ENCODE results near the gene GATM. TPM values are rescaled to one million over a fixed set of nuclear protein-coding genes. Genes with fewer than 3 reads are reported as not detected.

The GATM gene
- total RNA-seq, 1 experiment from 2014 or later, result 10.7 TPM

DNA sequence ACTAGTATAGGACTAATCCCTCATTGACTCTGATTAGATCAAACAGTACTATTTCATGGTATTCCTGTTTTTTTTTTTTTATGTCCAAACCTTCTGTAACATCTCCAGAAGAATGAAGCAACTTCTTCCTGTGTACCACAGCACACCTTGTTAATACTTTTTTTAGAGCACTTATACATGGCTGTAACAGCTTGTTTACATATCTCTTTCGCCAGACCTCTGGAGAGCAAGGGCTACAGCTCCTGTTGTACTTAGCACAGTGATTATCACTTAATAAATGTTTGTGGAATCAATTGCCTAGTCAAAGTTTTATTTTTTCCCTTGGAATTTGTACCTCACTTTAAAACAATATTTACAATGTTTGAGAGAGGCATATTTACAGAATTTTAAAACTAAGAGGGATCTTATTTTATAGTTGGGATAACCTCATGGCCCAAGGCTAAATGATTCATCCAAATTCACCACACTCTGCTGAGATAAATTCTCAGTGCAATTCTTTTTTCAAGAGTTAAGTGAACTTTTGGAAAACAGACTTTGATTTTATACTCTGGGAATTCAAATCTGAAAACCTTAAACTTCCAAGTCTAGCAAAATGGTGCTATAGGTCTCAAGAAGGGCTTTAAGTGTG is 9.2 kb upstream of the GATM start:
- H3K27ac Mint-ChIP-seq, result no peak overlapping the region
- H3K14ac ChIP-seq (ENCODE audit: insufficient read depth, low read length), result no peak overlapping the region
- H3K79me1 ChIP-seq (ENCODE audit: insufficient read depth, low read depth, low read length, poor library complexity, severe bottlenecking), result no peaks in the 10 kb centered on the region
- no peak overlapping the region for H3K9ac ChIP-seq (ENCODE audit: extremely low read depth, insufficient read length, low read length)
- no peak overlapping the region for H2BK5ac ChIP-seq (ENCODE audit: insufficient read length, low read length)
- H3K9me3 Mint-ChIP-seq, result no peaks in the 10 kb centered on the region
- no peak overlapping the region for H2BK20ac ChIP-seq (ENCODE audit: low read depth, low read length, poor library complexity, severe bottlenecking)
- H3K4me2 ChIP-seq (ENCODE audit: insufficient read depth, insufficient read length, low read length), result no peak overlapping the region
- H3K79me2 ChIP-seq (ENCODE audit: insufficient read depth, low read length), result no peaks in the 10 kb centered on the region; the same call in 1 of the 2 replicates
- WGBS (ENCODE audit: extremely low coverage, insufficient read length, low lambda C conversion rate), result no CpG with 5 or more reads among the region's 1 CpG
- H3K23me2 ChIP-seq (ENCODE audit: insufficient read length, low read depth, low read length, poor library complexity, severe bottlenecking), result no peaks in the 10 kb centered on the region
- no peak overlapping the region for H4K8ac ChIP-seq (replicated peaks; ENCODE audit: insufficient read length, low read depth, low read length)
- H2AFZ ChIP-seq (ENCODE audit: low read length), result no peak overlapping the region
- no peak for DNase-seq
- H3K4me1 Mint-ChIP-seq, result peaks cover 0 to 2% of the 10 kb centered on the region in 2 experiments; a peak in 2 of 4 replicates
- TF ChIP-seq CTCF (conservative IDR thresholded peaks at IDR 0.05), result no peak
- H3K23ac ChIP-seq (ENCODE audit: insufficient read length, low read depth, low read length), result no peak overlapping the region
- no peak overlapping the region for H2BK15ac ChIP-seq (ENCODE audit: low read depth, low read length)
- H3K27me3 ChIP-seq (ENCODE audit: insufficient read depth, low read length), result no peaks in the 10 kb centered on the region
- H2AK5ac ChIP-seq (ENCODE audit: insufficient read length, low read length), result no peak overlapping the region
- H4K5ac ChIP-seq (ENCODE audit: insufficient read length, low read depth, low read length), result no peak overlapping the region
- no peak overlapping the region for H3K4ac ChIP-seq (ENCODE audit: low read depth, low read length)
- no peaks in the 10 kb centered on the region for H3K36me3 Mint-ChIP-seq (ENCODE audit: insufficient read depth in 1 of 3, low read depth in 3 of 3)
- H3T11ph ChIP-seq (ENCODE audit: low read length), result no peak overlapping the region
- no peak overlapping the region for H2BK120ac ChIP-seq (ENCODE audit: low read depth, low read length, poor library complexity, severe bottlenecking)
- no peaks in the 10 kb centered on the region for H3K4me1 ChIP-seq (ENCODE audit: insufficient read depth, low read length)
- H3K18ac ChIP-seq (ENCODE audit: insufficient read length, low read depth, low read length), result no peak overlapping the region
- H3K9me3 ChIP-seq (ENCODE audit: control insufficient read depth, low read depth, low read length), result no peaks in the 10 kb centered on the region
- no peak overlapping the region for H4K91ac ChIP-seq (ENCODE audit: insufficient read length, low read depth, low read length)
- no peaks in the 10 kb centered on the region for H4K20me1 ChIP-seq (ENCODE audit: control insufficient read depth, insufficient read depth, insufficient read length)
- peaks cover 69% of the 10 kb centered on the region for H3K27me3 Mint-ChIP-seq (ENCODE audit: low read depth)
- H3K27ac ChIP-seq (ENCODE audit: insufficient read length, low read depth, low read length), result no peak overlapping the region
- no peak overlapping the region for H3K56ac ChIP-seq (ENCODE audit: insufficient read length, low read depth, low read length)
- no peak overlapping the region for H3K4me3 Mint-ChIP-seq
- no peak overlapping the region for H2BK12ac ChIP-seq (ENCODE audit: insufficient read length, low read depth, low read length)

Data from H9 (cell line).